ENCODE results near the gene IRF9. TPM values are rescaled to one million over a fixed set of nuclear protein-coding genes. Genes with fewer than 3 reads are reported as not detected.

IRF9 gene
- total and polyA plus RNA-seq, 2 of the 13 experiments (the other 11 are each of a cell fraction or from before 2014, with no cell fraction given), result 14.9 to 49.7 TPM

DNA sequence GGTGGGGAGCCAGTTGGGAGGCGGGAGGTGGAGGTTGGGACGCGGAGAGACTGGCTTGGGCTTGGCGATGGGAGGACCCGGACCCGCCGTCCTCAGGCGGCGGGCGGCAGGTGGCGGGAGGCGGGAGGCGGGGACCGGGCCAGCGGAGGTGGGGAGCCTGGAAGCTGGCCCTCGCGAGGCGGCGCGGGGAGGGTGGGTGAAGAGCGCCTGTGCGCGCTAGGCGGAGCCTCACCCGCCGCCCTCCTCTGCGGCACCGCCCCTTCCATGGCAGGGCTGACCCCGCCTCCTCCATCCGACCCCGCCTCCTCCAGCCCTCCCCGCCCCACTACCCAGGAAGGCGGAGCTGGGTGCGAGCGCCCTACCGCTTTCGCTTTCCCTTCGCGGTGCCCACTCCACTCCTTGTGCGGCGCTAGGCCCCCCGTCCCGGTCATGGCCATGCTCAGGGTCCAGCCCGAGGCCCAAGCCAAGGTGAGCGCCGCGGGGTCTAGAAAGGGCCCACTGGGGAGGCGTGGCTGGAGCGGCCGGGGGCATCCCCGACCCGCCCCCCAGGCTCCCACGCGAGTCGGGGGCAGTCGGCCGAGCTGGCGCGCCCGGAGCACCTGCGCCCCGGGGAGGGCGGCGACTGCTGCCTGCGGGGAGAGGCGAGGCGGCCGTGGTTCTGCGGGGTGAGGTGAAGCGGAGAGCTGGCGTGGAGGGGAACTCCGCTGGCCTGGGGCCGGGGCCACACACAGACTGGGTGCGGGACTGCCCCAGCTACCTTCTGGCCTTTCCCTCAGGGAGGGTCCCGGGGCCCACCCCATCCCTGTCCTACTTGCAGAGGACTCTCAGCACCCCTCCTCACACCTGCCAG is 25.0 kb upstream of the IRF9 start, which contains the start of gene PSME1 (continued):
- TF ChIP-seq NCOR1 (IDR thresholded peaks at IDR 0.05; ENCODE audit: borderline replicate concordance, low read length) (peak; percentile 66; the same call in 1 of the 2 replicates), ZNF652 (CRISPR knock-in tag; IDR thresholded peaks at IDR 0.05; ENCODE audit: borderline replicate concordance, low read depth) (no peak; the same call in 1 of the 2 replicates), FIP1L1 (IDR thresholded peaks at IDR 0.05; ENCODE audit: borderline replicate concordance, insufficient read depth, low read depth, low read length) (no peak), JUNB (CRISPR knock-in tag; IDR thresholded peaks at IDR 0.05; ENCODE audit: borderline replicate concordance) (no peak), PHF8 (CRISPR knock-in tag; IDR thresholded peaks at IDR 0.05) (peak; percentile 96), ZNF713 (CRISPR knock-in tag; IDR thresholded peaks at IDR 0.05) (peak; percentile 98), DDIT3 (CRISPR knock-in tag; IDR thresholded peaks at IDR 0.05) (no peak), ATF7 (IDR thresholded peaks at IDR 0.05) (no peak), ATF7 (CRISPR knock-in tag; IDR thresholded peaks at IDR 0.05) (peak; percentile 63; the same call in 1 of the 2 replicates), ATF1 (CRISPR knock-in tag; IDR thresholded peaks at IDR 0.05) (no peak), JDP2 (CRISPR knock-in tag; IDR thresholded peaks at IDR 0.05; ENCODE audit: borderline replicate concordance) (no peak), FOSL2 (CRISPR knock-in tag; IDR thresholded peaks at IDR 0.05) (no peak), ZFP90 (CRISPR knock-in tag; IDR thresholded peaks at IDR 0.05; ENCODE audit: borderline replicate concordance) (peak; percentile 93), JARID2 (CRISPR knock-in tag; IDR thresholded peaks at IDR 0.05; ENCODE audit: insufficient replicate concordance) (peak; percentile 9), ZNF292 (CRISPR knock-in tag; IDR thresholded peaks at IDR 0.05; ENCODE audit: borderline replicate concordance, low read depth) (peak; percentile 92; the same call in 1 of the 2 replicates), SMAD9 (CRISPR knock-in tag; IDR thresholded peaks at IDR 0.05) (no peak; the same call in 1 of the 2 replicates), MATR3 (CRISPR knock-in tag; IDR thresholded peaks at IDR 0.05) (0 out of 2 replicates have a peak, but pooled peaks have one; percentile 58), ZNF281 (CRISPR knock-in tag; IDR thresholded peaks at IDR 0.05; ENCODE audit: borderline replicate concordance) (peak; percentile 65), GATAD2A (CRISPR knock-in tag; IDR thresholded peaks at IDR 0.05) (peak; percentile 59; the same call in 1 of the 2 replicates)
- TF ChIP-seq, protein P1, sequence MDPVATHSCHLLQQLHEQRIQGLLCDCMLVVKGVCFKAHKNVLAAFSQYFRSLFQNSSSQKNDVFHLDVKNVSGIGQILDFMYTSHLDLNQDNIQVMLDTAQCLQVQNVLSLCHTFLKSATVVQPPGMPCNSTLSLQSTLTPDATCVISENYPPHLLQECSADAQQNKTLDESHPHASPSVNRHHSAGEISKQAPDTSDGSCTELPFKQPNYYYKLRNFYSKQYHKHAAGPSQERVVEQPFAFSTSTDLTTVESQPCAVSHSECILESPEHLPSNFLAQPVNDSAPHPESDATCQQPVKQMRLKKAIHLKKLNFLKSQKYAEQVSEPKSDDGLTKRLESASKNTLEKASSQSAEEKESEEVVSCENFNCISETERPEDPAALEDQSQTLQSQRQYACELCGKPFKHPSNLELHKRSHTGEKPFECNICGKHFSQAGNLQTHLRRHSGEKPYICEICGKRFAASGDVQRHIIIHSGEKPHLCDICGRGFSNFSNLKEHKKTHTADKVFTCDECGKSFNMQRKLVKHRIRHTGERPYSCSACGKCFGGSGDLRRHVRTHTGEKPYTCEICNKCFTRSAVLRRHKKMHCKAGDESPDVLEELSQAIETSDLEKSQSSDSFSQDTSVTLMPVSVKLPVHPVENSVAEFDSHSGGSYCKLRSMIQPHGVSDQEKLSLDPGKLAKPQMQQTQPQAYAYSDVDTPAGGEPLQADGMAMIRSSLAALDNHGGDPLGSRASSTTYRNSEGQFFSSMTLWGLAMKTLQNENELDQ (CRISPR knock-in tag; IDR thresholded peaks at IDR 0.05; ENCODE audit: borderline replicate concordance), result peak; percentile 57; the same call in 1 of the 2 replicates
- TF ChIP-seq, protein P2, sequence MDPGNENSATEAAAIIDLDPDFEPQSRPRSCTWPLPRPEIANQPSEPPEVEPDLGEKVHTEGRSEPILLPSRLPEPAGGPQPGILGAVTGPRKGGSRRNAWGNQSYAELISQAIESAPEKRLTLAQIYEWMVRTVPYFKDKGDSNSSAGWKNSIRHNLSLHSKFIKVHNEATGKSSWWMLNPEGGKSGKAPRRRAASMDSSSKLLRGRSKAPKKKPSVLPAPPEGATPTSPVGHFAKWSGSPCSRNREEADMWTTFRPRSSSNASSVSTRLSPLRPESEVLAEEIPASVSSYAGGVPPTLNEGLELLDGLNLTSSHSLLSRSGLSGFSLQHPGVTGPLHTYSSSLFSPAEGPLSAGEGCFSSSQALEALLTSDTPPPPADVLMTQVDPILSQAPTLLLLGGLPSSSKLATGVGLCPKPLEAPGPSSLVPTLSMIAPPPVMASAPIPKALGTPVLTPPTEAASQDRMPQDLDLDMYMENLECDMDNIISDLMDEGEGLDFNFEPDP (CRISPR knock-in tag; conservative IDR thresholded peaks at IDR 0.05), result no peak

Measured in HepG2 (cell line).